ENCODE data around the gene ADAMTS16.

ADAMTS16 gene

GRCh38 chr5:5271786-5272321 lies 131.7 kb downstream of the ADAMTS16 start:
- no peak overlapping the region for H3K4ac ChIP-seq (ENCODE audit: low read depth, low read length)
- H2BK5ac ChIP-seq (ENCODE audit: low read depth, low read length, poor library complexity), result no peak overlapping the region
- H3K4me2 ChIP-seq (ENCODE audit: low read length), result no peak overlapping the region
- no peak overlapping the region for H2BK12ac ChIP-seq (ENCODE audit: low read length)
- no CpG with 5 or more reads among the region's 9 CpGs for WGBS (ENCODE audit: extremely low coverage, insufficient coverage, insufficient read length)
- H4K12ac ChIP-seq (ENCODE audit: low read depth, low read length), result no peak overlapping the region
- H3K18ac ChIP-seq (ENCODE audit: low read length), result no peak overlapping the region
- H3K4me1 ChIP-seq (ENCODE audit: control insufficient read depth in 1 of 2, insufficient read depth in 2 of 2, low read length in 2 of 2), result peaks cover 0 to 4% of the 10 kb centered on the region in 2 experiments
- DNase-seq, result peak in 1 of 2 donors; percentile 28
- no peak overlapping the region for H3K9ac ChIP-seq (ENCODE audit: low read length)
- no peak overlapping the region for H2AFZ ChIP-seq (ENCODE audit: insufficient read depth, low read length, poor library complexity)
- peaks cover 0 to 2% of the 10 kb centered on the region in 2 experiments for H3K36me3 ChIP-seq (ENCODE audit: control insufficient read depth in 1 of 2, insufficient read depth in 2 of 2, low read length in 2 of 2)
- no peak overlapping the region for H3K27ac ChIP-seq (ENCODE audit: low read depth, low read length)
- H3K79me2 ChIP-seq (ENCODE audit: control insufficient read depth, insufficient read depth, low read length, poor library complexity), result no peaks in the 10 kb centered on the region
- H3K79me1 ChIP-seq (ENCODE audit: low read length), result no peaks in the 10 kb centered on the region
- H2BK120ac ChIP-seq (ENCODE audit: insufficient read depth, low read length, poor library complexity), result no peak overlapping the region
- H2AK5ac ChIP-seq (ENCODE audit: low read length), result no peak overlapping the region
- H3K14ac ChIP-seq (ENCODE audit: low read length), result no peak overlapping the region
- no peaks in the 10 kb centered on the region for H3K27me3 ChIP-seq (ENCODE audit: insufficient read depth, low read length)
- H3K9me3 ChIP-seq (ENCODE audit: insufficient read depth, low read depth, low read length), result peaks cover 3% of the 10 kb centered on the region
- H3K4me3 ChIP-seq (ENCODE audit: low read depth, low read length), result no peak overlapping the region
- no peak overlapping the region for H3K23ac ChIP-seq (ENCODE audit: low read length)
- H4K8ac ChIP-seq (ENCODE audit: low read depth, low read length), result no peak overlapping the region
- no peak overlapping the region for H4K91ac ChIP-seq (ENCODE audit: low read depth, low read length)

- H2AFZ ChIP-seq (ENCODE audit: insufficient read depth, low read length, poor library complexity), result no peak overlapping the region
- H4K12ac ChIP-seq (ENCODE audit: low read depth, low read length), result no peak overlapping the region
- no peak overlapping the region for H2BK5ac ChIP-seq (ENCODE audit: low read depth, low read length, poor library complexity)
- H3K4me3 ChIP-seq (ENCODE audit: low read depth, low read length), result no peak overlapping the region
- no peak overlapping the region for H4K91ac ChIP-seq (ENCODE audit: low read depth, low read length)
- H3K18ac ChIP-seq (ENCODE audit: low read length), result no peak overlapping the region
- peaks cover 3% of the 10 kb centered on the region for H3K9me3 ChIP-seq (ENCODE audit: insufficient read depth, low read depth, low read length)
- no peak overlapping the region for H3K23ac ChIP-seq (ENCODE audit: low read length)
- H2AK5ac ChIP-seq (ENCODE audit: low read length), result no peak overlapping the region
- H3K27me3 ChIP-seq (ENCODE audit: insufficient read depth, low read length), result no peaks in the 10 kb centered on the region
- no peak for DNase-seq
- H3K27ac ChIP-seq (ENCODE audit: low read depth, low read length), result no peak overlapping the region
- no peak overlapping the region for H2BK120ac ChIP-seq (ENCODE audit: insufficient read depth, low read length, poor library complexity)
- H3K36me3 ChIP-seq (ENCODE audit: control insufficient read depth in 1 of 2, insufficient read depth in 2 of 2, low read length in 2 of 2), result no peaks in the 10 kb centered on the region
- WGBS (ENCODE audit: extremely low coverage, insufficient coverage, insufficient read length), result no CpG with 5 or more reads among the region's 3 CpGs
- H2BK12ac ChIP-seq (ENCODE audit: low read length), result no peak overlapping the region
- H3K79me1 ChIP-seq (ENCODE audit: low read length), result no peaks in the 10 kb centered on the region
- no peaks in the 10 kb centered on the region for H3K79me2 ChIP-seq (ENCODE audit: control insufficient read depth, insufficient read depth, low read length, poor library complexity)
- H3K4ac ChIP-seq (ENCODE audit: low read depth, low read length), result no peak overlapping the region
- H4K8ac ChIP-seq (ENCODE audit: low read depth, low read length), result no peak overlapping the region
- no peak overlapping the region for H3K4me2 ChIP-seq (ENCODE audit: low read length)
- H3K4me1 ChIP-seq (ENCODE audit: control insufficient read depth in 1 of 2, insufficient read depth in 2 of 2, low read length in 2 of 2), result peaks cover 0 to 4% of the 10 kb centered on the region in 2 experiments
- H3K14ac ChIP-seq (ENCODE audit: low read length), result no peak overlapping the region
- H3K9ac ChIP-seq (ENCODE audit: low read length), result no peak overlapping the region
Measured at GRCh38 chr5:5273398-5273797, 133.3 kb downstream of the ADAMTS16 start.

- no CpG with 5 or more reads among the region's 5 CpGs for WGBS (ENCODE audit: extremely low coverage, insufficient coverage, insufficient read length)
- Histone ChIP-seq H4K91ac (ENCODE audit: low read depth, low read length) (no peak overlapping the region), H2BK120ac (ENCODE audit: insufficient read depth, low read length, poor library complexity) (no peak overlapping the region), H3K18ac (ENCODE audit: low read length) (no peak overlapping the region), H3K79me1 (ENCODE audit: low read length) (peaks cover under 1% of the 10 kb centered on the region), H3K9me3 (ENCODE audit: insufficient read depth, low read depth, low read length) (peaks cover 2% of the 10 kb centered on the region), H3K79me2 (ENCODE audit: control insufficient read depth, insufficient read depth, low read length, poor library complexity) (no peaks in the 10 kb centered on the region), H3K27me3 (ENCODE audit: insufficient read depth, low read length) (no peaks in the 10 kb centered on the region), H2BK12ac (ENCODE audit: low read length) (no peak overlapping the region), H3K14ac (ENCODE audit: low read length) (no peak overlapping the region), H2BK5ac (ENCODE audit: low read depth, low read length, poor library complexity) (no peak overlapping the region), H3K4ac (ENCODE audit: low read depth, low read length) (no peak overlapping the region), H3K4me2 (ENCODE audit: low read length) (no peak overlapping the region), H3K36me3 (ENCODE audit: control insufficient read depth in 1 of 2, insufficient read depth in 2 of 2, low read length in 2 of 2) (no peaks in the 10 kb centered on the region), H3K27ac (ENCODE audit: low read depth, low read length) (no peak overlapping the region), H3K23ac (ENCODE audit: low read length) (no peak overlapping the region), H2AFZ (ENCODE audit: insufficient read depth, low read length, poor library complexity) (no peak overlapping the region), H4K12ac (ENCODE audit: low read depth, low read length) (no peak overlapping the region), H3K9ac (ENCODE audit: low read length) (no peak overlapping the region), H3K4me3 (ENCODE audit: low read depth, low read length) (no peak overlapping the region), H3K4me1 (ENCODE audit: control insufficient read depth in 1 of 2, insufficient read depth in 2 of 2, low read length in 2 of 2) (peaks cover 0 to 4% of the 10 kb centered on the region in 2 experiments), H4K8ac (ENCODE audit: low read depth, low read length) (peak overlapping the region; percentile 26), H2AK5ac (ENCODE audit: low read length) (no peak overlapping the region)
- no peak for DNase-seq
Measured at GRCh38 chr5:5273976-5274375, 133.8 kb downstream of the ADAMTS16 start.

- Histone ChIP-seq H4K8ac (ENCODE audit: low read depth, low read length) (no peak overlapping the region), H3K79me2 (ENCODE audit: control insufficient read depth, insufficient read depth, low read length, poor library complexity) (no peaks in the 10 kb centered on the region), H3K4me1 (ENCODE audit: control insufficient read depth in 1 of 2, insufficient read depth in 2 of 2, low read length in 2 of 2) (peaks cover 0 to 4% of the 10 kb centered on the region in 2 experiments), H2BK12ac (ENCODE audit: low read length) (no peak overlapping the region), H2BK120ac (ENCODE audit: insufficient read depth, low read length, poor library complexity) (no peak overlapping the region), H2AK5ac (ENCODE audit: low read length) (no peak overlapping the region), H2AFZ (ENCODE audit: insufficient read depth, low read length, poor library complexity) (no peak overlapping the region), H3K23ac (ENCODE audit: low read length) (no peak overlapping the region), H3K4me3 (ENCODE audit: low read depth, low read length) (no peak overlapping the region), H4K12ac (ENCODE audit: low read depth, low read length) (no peak overlapping the region), H3K14ac (ENCODE audit: low read length) (no peak overlapping the region), H3K79me1 (ENCODE audit: low read length) (peaks cover 2% of the 10 kb centered on the region), H3K4me2 (ENCODE audit: low read length) (no peak overlapping the region), H4K91ac (ENCODE audit: low read depth, low read length) (no peak overlapping the region), H2BK5ac (ENCODE audit: low read depth, low read length, poor library complexity) (no peak overlapping the region), H3K9ac (ENCODE audit: low read length) (no peak overlapping the region), H3K9me3 (ENCODE audit: insufficient read depth, low read depth, low read length) (no peaks in the 10 kb centered on the region), H3K18ac (ENCODE audit: low read length) (no peak overlapping the region), H3K27me3 (ENCODE audit: insufficient read depth, low read length) (no peaks in the 10 kb centered on the region), H3K36me3 (ENCODE audit: control insufficient read depth in 1 of 2, insufficient read depth in 2 of 2, low read length in 2 of 2) (no peaks in the 10 kb centered on the region), H3K27ac (ENCODE audit: low read depth, low read length) (no peak overlapping the region), H3K4ac (ENCODE audit: low read depth, low read length) (no peak overlapping the region)
- DNase-seq, result no peak
- no CpG with 5 or more reads among the region's 1 CpG for WGBS (ENCODE audit: extremely low coverage, insufficient coverage, insufficient read length)
Measured at GRCh38 chr5:5275211-5275610, 135.1 kb downstream of the ADAMTS16 start.

Measured in trophoblast cell (in vitro differentiated cells and primary cell).